HepG2 (cell line): ENCODE data around the gene CYB5A. TPM values are rescaled to one million over a fixed set of nuclear protein-coding genes. Genes with fewer than 3 reads are reported as not detected.

Experiments used
- GABPB1 ChIP-seq: IDR thresholded peaks from 2 replicates; pipeline ENCODE4 v1.6.1; 2016; ENCODE audit warnings: mild to moderate bottlenecking, missing genetic modification reagents, moderate library complexity, missing compliant biosample characterization
- HOXD1 ChIP-seq: sonication (generic); formaldehyde crosslinking; IDR thresholded peaks from 2 replicates; pipeline ENCODE4 v1.5.0; 2020; ENCODE audit warnings: missing genetic modification reagents
- NR2F6 ChIP-seq, 2 experiments: IDR thresholded peaks; 2 replicates each; pipeline ENCODE4 v1.6.1; 2016; ENCODE audit warnings: antibody characterized with exemption in 1 of 2, mild to moderate bottlenecking in 1 of 2
- TCF7L2 ChIP-seq: IDR thresholded peaks from 2 replicates; pipeline ENCODE4 v1.6.1; 2011; ENCODE audit warnings: mild to moderate bottlenecking, low read depth, low read length, moderate library complexity
- ZNF484 ChIP-seq: sonication (generic); formaldehyde crosslinking; IDR thresholded peaks from 2 replicates; pipeline ENCODE4 v1.5.1; 2020; ENCODE audit warnings: mild to moderate bottlenecking, low read depth, missing genetic modification reagents, borderline replicate concordance
- ZNF567 ChIP-seq: sonication (generic); formaldehyde crosslinking; IDR thresholded peaks from 2 replicates; pipeline ENCODE4 v1.8.1; 2023; ENCODE audit warnings: mild to moderate bottlenecking, missing genetic modification reagents, borderline replicate concordance
- polyA plus RNA-seq, 8 experiments: library from polyadenylated mRNA; depleted of rRNA in 3 of 8; stranded (reverse) in 7 of 8; unstranded in 1 of 8; fragments of >200 nt; fragmentation: Illumina TruSeq in 4 of 8; extraction: Trizol in 4 of 8; gene quantifications; 2 replicates each; pipeline versions ENCODE4 v1.2.1 to v1.2.3, GENCODE V29; 2011 to 2016; ENCODE audit warnings: low read depth in 4 of 8, missing spikeins in 1 of 8, mixed read lengths in 1 of 8; ENCODE audit not compliant: insufficient read depth in 1 of 8
- total RNA-seq, 5 experiments: library from RNA; depleted of rRNA; stranded (reverse); fragments of >200 nt; fragmentation: Illumina TruSeq; extraction: Trizol; gene quantifications; 2 replicates each; pipeline ENCODE4 v1.2.3, GENCODE V29; 2016; ENCODE audit warnings: low read depth in 1 of 5
- TF ChIP-seq, protein P1 (sequence below): sonication (generic); formaldehyde crosslinking; IDR thresholded peaks from one replicate; pipeline ENCODE4 v1.5.1; 2020; ENCODE audit warnings: mild to moderate bottlenecking, missing genetic modification reagents; ENCODE audit errors: not compliant biosample characterization
- TF ChIP-seq, protein P2 (sequence below): sonication (generic); formaldehyde crosslinking; IDR thresholded peaks from 2 replicates; pipeline ENCODE4 v1.8.0; 2022; ENCODE audit warnings: missing genetic modification reagents, mild to moderate bottlenecking, moderate library complexity, borderline replicate concordance
- TF ChIP-seq, protein P3 (sequence below): sonication (generic); formaldehyde crosslinking; IDR thresholded peaks from 2 replicates; pipeline ENCODE4 v1.8.0; 2022; ENCODE audit warnings: mild to moderate bottlenecking, missing genetic modification reagents, moderate library complexity
- TF ChIP-seq, protein P4 (sequence below): sonication (generic); formaldehyde crosslinking; conservative IDR thresholded peaks from 2 replicates; pipeline ENCODE4 v1.8.0; 2022; ENCODE audit warnings: low read depth, missing genetic modification reagents

The CYB5A gene
- total and polyA plus RNA-seq, 2 of the 13 experiments (the other 11 are each of a cell fraction or from before 2014, with no cell fraction given): 215 to 356 TPM

DNA sequence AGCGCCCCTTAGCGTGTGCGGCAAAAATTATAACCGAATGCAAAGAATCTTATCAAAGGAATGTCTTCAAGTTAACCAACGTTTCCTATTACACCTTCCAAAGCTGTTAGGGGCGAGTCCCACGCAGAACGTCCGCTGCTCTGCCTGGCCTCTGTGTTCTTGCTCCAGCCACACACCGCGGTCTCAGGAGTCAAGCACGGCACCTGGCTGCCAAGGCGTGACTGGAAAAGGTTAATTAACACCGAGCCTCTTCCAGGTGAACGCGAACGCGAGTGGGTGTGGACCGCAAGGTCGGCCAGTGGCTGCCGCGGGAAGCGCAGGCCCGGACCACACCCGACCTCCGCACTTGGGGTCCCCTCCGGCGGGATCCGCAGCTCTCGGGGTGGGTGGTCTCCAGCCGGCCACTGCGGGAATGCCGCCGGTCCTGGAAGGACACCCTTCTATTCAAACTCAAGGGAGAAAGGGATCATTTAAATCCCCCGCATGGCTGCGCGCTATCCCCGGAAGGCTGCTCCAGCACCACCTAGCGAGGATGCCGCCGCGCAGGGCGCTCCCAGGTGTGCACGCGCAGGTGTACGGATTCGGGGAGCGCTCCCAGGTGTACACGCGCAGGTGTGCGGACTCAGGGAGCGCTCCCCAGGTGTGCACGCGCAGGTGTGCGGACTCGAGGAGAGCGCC, 830 bp downstream of the CYB5A start (continued):
- TF ChIP-seq GABPB1 (CRISPR knock-in tag) (0 out of 2 replicates have a peak, but pooled peaks have one; percentile 25), NR2F6 (IDR thresholded peaks at IDR 0.05) (no peak), NR2F6 (CRISPR knock-in tag; IDR thresholded peaks at IDR 0.05) (no peak), HOXD1 (CRISPR knock-in tag) (no peak), ZNF567 (CRISPR knock-in tag) (no peak), TCF7L2 (no peak), ZNF484 (CRISPR knock-in tag) (no peak)
- TF ChIP-seq, protein P1, sequence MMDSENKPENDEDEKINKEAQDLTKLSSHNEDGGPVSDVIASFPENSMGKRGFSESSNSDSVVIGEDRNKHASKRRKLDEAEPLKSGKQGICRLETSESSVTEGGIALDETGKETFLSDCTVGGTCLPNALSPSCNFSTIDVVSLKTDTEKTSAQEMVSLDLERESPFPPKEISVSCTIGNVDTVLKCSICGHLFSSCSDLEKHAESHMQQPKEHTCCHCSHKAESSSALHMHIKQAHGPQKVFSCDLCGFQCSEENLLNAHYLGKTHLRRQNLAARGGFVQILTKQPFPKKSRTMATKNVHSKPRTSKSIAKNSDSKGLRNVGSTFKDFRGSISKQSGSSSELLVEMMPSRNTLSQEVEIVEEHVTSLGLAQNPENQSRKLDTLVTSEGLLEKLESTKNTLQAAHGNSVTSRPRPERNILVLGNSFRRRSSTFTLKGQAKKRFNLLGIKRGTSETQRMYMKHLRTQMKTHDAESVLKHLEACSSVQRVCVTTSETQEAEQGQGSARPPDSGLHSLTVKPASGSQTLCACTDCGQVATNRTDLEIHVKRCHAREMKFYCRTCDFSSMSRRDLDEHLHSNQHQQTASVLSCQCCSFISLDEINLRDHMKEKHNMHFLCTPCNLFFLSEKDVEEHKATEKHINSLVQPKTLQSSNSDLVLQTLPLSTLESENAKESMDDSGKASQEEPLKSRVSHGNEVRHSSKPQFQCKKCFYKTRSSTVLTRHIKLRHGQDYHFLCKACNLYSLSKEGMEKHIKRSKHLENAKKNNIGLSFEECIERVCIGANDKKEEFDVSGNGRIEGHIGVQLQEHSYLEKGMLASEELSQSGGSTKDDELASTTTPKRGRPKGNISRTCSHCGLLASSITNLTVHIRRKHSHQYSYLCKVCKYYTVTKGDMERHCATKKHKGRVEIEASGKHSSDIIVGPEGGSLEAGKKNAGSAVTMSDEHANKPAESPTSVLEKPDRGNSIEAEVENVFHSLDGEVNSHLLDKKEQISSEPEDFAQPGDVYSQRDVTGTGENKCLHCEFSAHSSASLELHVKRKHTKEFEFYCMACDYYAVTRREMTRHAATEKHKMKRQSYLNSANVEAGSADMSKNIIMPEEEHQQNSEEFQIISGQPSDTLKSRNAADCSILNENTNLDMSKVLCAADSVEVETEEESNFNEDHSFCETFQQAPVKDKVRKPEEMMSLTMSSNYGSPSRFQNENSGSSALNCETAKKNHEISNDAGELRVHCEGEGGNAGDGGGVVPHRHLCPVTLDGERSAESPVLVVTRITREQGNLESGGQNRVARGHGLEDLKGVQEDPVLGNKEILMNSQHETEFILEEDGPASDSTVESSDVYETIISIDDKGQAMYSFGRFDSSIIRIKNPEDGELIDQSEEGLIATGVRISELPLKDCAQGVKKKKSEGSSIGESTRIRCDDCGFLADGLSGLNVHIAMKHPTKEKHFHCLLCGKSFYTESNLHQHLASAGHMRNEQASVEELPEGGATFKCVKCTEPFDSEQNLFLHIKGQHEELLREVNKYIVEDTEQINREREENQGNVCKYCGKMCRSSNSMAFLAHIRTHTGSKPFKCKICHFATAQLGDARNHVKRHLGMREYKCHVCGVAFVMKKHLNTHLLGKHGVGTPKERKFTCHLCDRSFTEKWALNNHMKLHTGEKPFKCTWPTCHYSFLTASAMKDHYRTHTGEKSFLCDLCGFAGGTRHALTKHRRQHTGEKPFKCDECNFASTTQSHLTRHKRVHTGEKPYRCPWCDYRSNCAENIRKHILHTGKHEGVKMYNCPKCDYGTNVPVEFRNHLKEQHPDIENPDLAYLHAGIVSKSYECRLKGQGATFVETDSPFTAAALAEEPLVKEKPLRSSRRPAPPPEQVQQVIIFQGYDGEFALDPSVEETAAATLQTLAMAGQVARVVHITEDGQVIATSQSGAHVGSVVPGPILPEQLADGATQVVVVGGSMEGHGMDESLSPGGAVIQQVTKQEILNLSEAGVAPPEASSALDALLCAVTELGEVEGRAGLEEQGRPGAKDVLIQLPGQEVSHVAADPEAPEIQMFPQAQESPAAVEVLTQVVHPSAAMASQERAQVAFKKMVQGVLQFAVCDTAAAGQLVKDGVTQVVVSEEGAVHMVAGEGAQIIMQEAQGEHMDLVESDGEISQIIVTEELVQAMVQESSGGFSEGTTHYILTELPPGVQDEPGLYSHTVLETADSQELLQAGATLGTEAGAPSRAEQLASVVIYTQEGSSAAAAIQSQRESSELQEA (CRISPR knock-in tag): no peak
- TF ChIP-seq, protein P2, sequence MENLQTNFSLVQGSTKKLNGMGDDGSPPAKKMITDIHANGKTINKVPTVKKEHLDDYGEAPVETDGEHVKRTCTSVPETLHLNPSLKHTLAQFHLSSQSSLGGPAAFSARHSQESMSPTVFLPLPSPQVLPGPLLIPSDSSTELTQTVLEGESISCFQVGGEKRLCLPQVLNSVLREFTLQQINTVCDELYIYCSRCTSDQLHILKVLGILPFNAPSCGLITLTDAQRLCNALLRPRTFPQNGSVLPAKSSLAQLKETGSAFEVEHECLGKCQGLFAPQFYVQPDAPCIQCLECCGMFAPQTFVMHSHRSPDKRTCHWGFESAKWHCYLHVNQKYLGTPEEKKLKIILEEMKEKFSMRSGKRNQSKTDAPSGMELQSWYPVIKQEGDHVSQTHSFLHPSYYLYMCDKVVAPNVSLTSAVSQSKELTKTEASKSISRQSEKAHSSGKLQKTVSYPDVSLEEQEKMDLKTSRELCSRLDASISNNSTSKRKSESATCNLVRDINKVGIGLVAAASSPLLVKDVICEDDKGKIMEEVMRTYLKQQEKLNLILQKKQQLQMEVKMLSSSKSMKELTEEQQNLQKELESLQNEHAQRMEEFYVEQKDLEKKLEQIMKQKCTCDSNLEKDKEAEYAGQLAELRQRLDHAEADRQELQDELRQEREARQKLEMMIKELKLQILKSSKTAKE (CRISPR knock-in tag): no peak
- TF ChIP-seq, protein P3, sequence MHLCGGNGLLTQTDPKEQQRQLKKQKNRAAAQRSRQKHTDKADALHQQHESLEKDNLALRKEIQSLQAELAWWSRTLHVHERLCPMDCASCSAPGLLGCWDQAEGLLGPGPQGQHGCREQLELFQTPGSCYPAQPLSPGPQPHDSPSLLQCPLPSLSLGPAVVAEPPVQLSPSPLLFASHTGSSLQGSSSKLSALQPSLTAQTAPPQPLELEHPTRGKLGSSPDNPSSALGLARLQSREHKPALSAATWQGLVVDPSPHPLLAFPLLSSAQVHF (CRISPR knock-in tag): no peak
- TF ChIP-seq, protein P4, sequence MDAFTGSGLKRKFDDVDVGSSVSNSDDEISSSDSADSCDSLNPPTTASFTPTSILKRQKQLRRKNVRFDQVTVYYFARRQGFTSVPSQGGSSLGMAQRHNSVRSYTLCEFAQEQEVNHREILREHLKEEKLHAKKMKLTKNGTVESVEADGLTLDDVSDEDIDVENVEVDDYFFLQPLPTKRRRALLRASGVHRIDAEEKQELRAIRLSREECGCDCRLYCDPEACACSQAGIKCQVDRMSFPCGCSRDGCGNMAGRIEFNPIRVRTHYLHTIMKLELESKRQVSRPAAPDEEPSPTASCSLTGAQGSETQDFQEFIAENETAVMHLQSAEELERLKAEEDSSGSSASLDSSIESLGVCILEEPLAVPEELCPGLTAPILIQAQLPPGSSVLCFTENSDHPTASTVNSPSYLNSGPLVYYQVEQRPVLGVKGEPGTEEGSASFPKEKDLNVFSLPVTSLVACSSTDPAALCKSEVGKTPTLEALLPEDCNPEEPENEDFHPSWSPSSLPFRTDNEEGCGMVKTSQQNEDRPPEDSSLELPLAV (CRISPR knock-in tag): no peak
